ENCODE measurements around the gene SIDT1.

SIDT1 gene

DNA sequence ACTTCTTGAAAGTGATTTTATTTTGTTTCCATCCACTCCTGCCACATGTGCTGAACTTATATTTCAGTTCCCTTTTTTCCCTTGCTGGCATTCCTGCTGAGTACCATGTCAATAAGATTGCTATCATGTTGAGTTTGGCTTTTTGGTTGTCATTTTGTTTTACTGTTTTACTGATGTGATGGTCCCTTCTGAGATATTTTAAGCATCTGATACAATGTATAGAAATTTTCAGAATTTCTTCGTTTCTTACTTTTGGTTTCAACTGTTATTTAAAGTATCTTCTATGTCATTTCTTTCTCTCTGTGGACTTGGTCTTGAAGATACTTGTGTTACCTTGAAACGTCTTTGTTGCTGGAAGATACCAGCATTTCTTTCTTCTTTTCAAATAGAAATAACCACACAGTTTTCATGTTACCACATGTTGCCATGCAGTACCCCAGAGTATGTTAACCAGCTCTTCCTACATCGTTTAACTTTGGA is 14.1 kb downstream of the SIDT1 start:
- no peak for DNase-seq

GRCh38 chr3:113548501-113548900 is 16.1 kb downstream of the SIDT1 start:
- no peak for DNase-seq

DNA sequence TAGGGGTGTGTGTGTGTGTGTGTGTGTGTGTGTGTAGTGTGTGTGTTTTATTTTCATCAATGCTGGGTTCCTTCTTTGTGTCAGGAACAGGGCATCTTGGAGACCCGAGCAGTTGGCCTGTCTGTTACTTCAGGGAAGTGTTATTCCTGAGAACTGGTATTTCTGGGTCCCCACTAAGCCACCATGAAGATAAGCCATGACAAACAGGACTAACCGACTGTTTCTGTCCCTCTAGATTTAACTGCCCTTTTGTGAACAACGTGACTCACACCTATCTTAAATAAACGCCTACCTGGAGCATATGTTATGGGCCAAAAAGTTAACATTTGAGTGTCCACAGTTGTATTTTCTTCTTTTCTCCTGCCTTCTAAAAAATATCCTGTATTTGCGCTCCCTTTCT is 19.5 kb downstream of the SIDT1 start:
- no peak for DNase-seq

GRCh38 chr3:113552851-113553250 is 20.5 kb downstream of the SIDT1 start:
- DNase-seq = no peak

GRCh38 chr3:113555138-113555537 is 22.8 kb downstream of the SIDT1 start:
- DNase-seq = no peak

- no peak for DNase-seq
Measured at GRCh38 chr3:113556316-113556945, 24.1 kb downstream of the SIDT1 start.

GRCh38 chr3:113556946-113557335 is 24.6 kb downstream of the SIDT1 start:
- no peak for DNase-seq

DNA sequence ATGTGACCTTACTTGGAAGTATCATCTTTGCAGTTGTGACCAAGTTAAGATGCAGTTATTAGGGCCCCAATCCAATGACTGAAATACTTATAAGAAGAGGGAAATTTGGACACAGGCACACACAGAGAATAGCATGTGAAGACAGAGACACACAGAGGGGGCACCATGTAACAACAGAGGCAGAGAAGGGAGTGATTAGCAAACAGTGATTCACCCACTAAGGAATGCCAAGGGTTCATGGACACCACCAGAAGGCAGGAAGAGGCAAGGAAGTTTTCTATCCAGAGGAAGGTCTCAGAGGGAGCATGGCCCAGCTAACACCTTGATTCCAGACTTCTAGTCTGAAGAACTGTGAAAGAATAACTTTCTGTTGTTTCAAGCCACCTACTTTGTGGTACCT is 25.0 kb downstream of the SIDT1 start:
- no peak for DNase-seq

GRCh38 chr3:113559009-113559408 is 26.7 kb downstream of the SIDT1 start:
- DNase-seq = no peak

DNA sequence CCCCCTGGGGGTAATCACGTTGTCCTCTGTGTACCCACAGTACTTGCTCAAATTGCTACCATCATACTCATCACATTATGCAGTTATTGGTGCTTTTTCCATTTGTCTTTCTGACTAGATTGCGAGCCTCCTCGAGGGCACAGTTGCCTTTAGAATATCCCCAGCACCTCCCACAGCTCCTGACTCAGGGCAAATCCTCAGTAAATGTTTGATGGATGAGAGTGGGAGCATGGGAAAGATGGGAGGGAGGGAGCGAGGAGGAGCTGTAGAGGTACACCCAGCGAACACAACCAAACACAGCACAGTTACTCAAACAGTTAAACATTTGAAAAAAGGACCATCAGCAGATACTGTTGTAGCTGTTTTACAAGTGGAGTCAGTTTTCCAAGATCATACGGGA is 27.9 kb downstream of the SIDT1 start:
- no peak for DNase-seq

DNA sequence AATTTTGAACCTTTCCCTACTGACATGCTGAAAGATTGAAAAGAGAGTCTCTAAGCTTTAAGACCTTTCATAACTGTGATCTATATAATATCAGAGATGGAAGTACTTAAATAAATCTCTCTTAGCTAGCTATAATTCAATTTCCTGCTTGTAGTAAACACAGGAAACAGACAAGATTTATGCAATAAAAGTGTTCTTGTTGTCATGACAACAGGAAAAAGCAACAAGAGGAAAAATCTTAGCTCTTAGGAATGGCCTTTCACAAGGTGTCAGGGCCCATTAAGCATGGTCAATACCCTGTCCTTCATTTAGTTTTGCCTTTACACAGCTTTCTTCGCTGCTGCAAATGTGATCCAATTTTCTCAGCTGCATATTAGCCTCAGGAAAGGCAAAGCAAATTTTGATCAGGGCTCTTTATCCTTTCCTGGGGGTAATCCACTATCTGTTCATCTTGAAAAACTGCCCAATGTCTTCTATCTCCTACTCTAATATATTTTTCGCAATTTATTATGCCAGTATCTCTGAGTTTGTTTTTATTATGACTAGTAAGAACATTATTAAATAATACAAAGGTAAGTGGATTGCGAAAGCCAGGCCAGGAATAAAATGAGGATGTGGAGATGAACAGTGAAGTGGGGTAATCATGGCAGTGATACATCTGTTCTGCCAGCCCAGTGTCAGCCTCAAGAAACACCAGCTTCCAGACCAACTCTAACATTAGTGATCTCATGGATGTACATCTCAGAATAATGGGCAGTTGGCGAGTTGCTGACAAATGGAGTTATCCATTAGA is 28.7 kb downstream of the SIDT1 start:
- DNase-seq = no peak

GRCh38 chr3:113565555-113565954 is 33.2 kb downstream of the SIDT1 start:
- peak; percentile 39 for DNase-seq

DNA sequence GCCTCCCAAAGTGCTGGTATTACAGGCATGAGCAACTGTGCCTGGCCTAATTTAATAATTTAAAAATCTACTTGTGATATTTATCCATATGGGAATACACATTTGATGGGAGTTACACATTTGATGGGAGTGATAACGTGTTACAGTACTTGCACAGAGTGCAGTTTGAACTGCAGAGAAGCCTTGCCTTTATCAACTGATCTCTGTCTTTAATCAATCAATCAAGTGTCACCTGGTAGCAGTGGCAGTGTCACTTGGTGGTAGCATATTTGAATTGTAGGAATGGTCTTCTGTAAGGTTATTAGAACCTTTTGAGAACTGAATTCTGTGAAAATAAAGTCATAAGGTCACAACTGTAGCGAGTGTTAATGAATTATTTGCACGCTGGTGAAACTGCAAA is 37.8 kb downstream of the SIDT1 start:
- no peak for DNase-seq

DNA sequence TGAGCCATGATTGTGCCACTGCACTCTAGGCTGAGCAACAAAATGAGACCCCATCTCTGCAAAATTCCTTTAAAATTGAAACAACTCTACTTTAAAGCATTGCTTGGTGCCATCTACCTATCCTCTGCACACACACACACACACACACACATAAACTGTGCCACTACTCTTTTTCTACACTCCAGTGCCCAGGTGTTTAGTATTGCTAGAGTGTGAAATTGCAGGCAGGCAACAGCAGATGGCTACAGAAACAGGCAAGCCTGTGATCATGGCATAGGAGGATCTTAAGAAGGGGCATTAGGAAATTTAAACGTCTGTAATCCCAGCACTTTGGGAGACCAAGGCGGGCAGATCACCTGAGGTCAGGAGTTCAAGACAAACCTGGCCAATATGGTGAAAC is 39.0 kb downstream of the SIDT1 start:
- DNase-seq = no peak

DNA sequence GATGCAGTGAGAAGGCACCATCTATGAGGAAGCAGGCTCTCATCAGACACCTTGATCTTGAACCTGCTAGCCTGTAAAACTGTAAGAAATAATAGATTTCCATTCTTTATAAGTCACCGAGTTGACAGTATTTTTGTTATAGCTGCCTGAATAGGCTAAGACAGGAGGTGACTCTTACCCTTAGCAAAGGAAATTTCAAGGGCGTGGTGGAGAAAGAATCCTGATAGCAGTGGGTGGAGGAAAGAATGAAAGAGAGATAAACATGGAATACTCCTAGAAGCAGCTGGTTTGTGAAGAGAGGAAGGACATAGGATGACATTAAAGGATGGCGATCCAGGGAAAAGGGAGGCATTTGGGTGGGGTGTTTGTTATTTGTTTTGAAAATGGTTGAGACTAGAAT is 41.4 kb downstream of the SIDT1 start:
- DNase-seq = no peak

- DNase-seq = no peak
Measured at GRCh38 chr3:113574213-113574612, 41.9 kb downstream of the SIDT1 start.

DNA sequence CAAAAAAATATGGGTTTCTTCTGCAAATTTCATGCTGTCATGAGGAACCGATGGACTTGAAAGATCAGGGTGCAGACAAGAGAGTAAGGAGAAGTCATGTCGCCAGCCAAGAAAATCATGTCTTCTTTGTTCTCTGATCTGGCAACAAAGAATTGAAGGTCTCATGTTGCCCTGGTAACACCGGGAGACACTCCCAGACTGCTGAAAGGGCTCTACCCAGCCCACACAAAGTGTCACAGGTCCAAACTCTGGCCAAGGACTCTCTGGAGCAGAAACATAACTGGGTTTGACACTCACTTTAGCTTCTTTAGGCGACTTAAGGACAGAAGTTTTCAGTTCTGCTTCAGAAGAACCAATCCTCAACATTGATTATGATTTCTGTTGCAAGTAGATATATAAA is 42.9 kb downstream of the SIDT1 start:
- no peak for DNase-seq

DNA sequence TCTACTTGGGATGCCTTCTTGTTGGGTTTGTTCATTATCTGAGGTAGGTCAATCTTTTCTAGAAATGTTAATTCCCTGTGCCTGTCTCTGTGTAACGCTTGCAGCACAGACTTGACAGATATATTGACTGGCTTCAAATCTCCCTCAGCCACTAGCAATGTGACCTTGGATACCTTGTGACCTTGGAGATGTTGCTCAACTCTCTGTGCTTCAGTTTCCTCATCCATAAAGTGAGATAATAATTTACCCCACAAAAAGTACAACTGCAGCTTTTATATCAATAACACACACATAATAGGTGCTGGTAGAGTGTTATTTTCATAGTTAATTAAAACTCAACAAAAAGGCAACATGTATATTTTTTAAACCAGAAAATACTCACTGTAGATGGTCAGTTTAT is 52.9 kb downstream of the SIDT1 start:
- no peak for DNase-seq

- DNase-seq = no peak
Measured at GRCh38 chr3:113585720-113586119, 53.4 kb downstream of the SIDT1 start.

DNA sequence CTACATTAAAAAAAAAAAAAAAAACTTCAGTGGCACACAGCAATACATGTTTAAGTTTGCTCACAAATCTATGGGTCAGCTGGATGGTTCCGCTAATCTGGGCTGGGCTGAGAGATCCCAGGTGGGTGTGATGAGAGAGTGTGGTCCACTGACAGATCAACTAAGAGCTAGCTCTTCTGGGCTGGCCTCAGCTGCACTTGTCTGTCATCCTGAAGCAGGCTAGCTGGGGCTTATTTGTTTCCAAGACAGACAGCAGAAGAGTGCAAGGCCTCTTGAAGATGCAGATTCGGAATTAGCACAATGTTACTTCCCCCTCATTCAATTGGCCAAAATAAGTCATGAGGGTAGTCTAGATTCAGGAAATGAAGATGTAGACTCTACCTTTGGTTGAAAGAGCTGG is 56.5 kb downstream of the SIDT1 start:
- no peak for DNase-seq

- DNase-seq = no peak
Measured at GRCh38 chr3:113589971-113590370, 57.6 kb downstream of the SIDT1 start.

DNA sequence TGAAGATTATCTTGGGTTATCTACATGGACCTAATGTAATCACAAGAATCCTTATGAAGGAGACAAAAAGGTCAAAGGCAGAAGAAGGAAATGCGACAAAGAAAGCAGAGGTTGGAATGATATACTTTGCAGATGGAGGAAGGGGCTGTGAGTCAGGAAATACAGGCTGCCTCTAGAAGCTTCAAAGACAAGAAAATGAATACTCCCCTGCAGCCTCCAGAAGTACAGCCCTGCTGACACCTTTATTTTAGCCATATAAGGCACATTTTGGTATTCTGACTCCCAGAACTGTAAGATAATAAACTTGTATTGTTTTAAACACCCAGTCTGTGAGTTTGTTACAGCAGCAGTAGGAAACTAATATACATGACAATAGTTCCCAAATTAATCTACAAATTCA is 58.6 kb downstream of the SIDT1 start:
- DNase-seq = no peak

DNA sequence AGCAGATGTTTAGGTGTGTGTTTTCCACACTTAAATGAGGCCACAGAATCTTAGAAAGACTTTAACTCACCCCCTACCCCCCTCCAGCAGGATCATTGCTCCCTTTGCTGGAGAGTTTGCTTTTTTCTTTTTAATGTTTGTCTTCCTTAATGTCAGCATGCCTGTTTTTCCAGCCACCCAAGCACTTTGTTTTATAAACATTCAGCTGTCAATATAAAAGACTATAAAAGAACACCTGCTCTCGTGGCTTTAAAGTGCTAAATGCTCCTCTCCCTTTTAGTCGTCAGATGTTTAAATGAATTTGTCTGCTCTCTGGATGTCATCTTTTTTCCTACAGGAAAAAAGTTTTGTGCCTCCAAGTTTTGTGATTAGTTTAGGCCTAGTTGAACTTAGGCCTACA is 61.7 kb downstream of the SIDT1 start:
- DNase-seq = no peak

DNA sequence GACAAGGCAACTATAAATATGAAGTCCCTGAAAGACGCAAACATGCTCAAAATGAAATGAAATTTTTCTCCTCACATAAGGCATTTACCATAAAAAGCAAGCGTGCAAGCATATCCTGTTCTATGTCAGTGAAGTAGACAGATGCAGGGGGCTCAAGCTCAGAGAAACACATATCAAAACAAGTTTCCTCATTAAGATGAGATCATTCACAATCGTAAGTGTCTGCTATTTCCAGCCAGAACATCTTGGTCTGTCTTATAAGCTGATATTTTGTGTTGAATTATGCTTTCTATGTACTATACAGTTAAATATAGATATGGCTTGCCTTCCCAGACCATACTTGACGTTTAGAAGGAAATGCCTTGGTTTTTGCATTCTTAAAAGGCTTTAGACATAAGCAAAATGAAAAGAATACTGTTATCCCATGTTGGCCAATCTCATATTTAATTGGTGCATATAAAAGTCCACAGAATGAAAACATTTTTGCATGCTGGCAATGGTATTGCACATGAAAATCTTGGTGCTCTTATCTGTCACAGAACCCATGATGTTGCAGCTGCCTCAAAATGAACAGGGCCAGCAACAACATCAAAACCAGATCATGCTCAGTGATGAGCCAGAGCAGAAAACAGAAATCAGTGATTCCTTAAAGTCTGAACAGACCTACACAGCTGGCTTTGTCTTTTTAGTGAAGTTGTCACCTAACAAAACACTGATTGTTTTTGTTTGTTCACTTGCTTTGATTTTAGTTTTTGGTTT is 65.4 kb downstream of the SIDT1 start:
- no peak for DNase-seq
